HepG2 (cell line): Measurements from ENCODE around the gene EXOSC6.

Experiments
- POLR2AphosphoS5 ChIP-seq: IDR thresholded peaks from 2 replicates; pipeline ENCODE4 v1.6.1; 2012; ENCODE audit warnings: low read depth, low read length
- RBM39 ChIP-seq: fragments of 200-400 bp; formaldehyde crosslinking; IDR thresholded peaks from one replicate; pipeline ENCODE4 v1.6.1; 2018; ENCODE audit warnings: antibody characterized with exemption, mild to moderate bottlenecking, low read depth, low read length; ENCODE audit not compliant: poor library complexity, severe bottlenecking
- SAFB2 ChIP-seq: sonication (generic); formaldehyde crosslinking; IDR thresholded peaks from 2 replicates; pipeline ENCODE4 v1.5.1; 2020; ENCODE audit warnings: missing genetic modification reagents, low read depth, mild to moderate bottlenecking, borderline replicate concordance
- SNRNP70 ChIP-seq: fragments of 200-400 bp; formaldehyde crosslinking; IDR thresholded peaks from 2 replicates; pipeline ENCODE4 v1.6.1; 2017; ENCODE audit warnings: mild to moderate bottlenecking, low read depth, low read length, moderate library complexity
- SRF ChIP-seq: IDR thresholded peaks from 2 replicates; pipeline ENCODE4 v1.6.1; 2011; ENCODE audit warnings: mild to moderate bottlenecking, low read depth, low read length, moderate library complexity
- ZNF10 ChIP-seq: sonication (generic); formaldehyde crosslinking; IDR thresholded peaks from 2 replicates; pipeline ENCODE4 v1.4.0; 2020; ENCODE audit warnings: mild to moderate bottlenecking, low read depth, missing genetic modification reagents, borderline replicate concordance
- ZNF281 ChIP-seq: sonication (generic); formaldehyde crosslinking; IDR thresholded peaks from 2 replicates; pipeline ENCODE4 v1.4.0; 2020; ENCODE audit warnings: missing genetic modification reagents, borderline replicate concordance
- ZNF549 ChIP-seq: sonication (generic); formaldehyde crosslinking; IDR thresholded peaks from 2 replicates; pipeline ENCODE4 v1.5.0; 2020; ENCODE audit warnings: missing genetic modification reagents
- TF ChIP-seq, protein P1 (sequence below): sonication (generic); formaldehyde crosslinking; IDR thresholded peaks from 2 replicates; pipeline ENCODE4 v1.4.0; 2020; ENCODE audit warnings: missing genetic modification reagents, borderline replicate concordance
- TF ChIP-seq, protein P2 (sequence below): sonication (generic); formaldehyde crosslinking; IDR thresholded peaks from 2 replicates; pipeline ENCODE4 v1.5.0; 2020; ENCODE audit warnings: missing genetic modification reagents

DNA sequence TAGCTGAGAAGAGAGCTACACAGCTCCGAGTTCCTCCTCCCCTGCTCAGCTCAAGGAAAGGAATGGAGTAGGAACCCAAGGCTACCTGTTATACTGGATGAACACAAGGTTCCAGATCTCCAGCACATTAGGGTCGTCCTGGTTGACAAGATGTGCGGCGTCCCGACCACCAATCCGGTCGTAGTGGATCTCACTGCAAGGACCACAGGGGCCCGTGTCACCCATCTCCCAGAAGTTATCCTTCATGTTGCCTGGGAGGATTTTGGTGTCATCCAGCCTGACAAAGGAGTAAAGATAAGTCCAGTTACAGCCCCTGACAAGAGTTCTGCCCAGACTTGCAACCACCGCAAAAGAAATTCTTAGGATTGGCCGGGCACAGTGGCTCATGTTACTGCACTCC lies 20.0 kb upstream of the EXOSC6 start:
- TF ChIP-seq RBM39 (no peak), SRF (no peak), ZNF549 (no peak), ZNF10 (no peak), SNRNP70 (no peak), ZNF281 (no peak), POLR2AphosphoS5 (no peak), SAFB2 (CRISPR knock-in tag) (no peak)
- TF ChIP-seq, protein P1, sequence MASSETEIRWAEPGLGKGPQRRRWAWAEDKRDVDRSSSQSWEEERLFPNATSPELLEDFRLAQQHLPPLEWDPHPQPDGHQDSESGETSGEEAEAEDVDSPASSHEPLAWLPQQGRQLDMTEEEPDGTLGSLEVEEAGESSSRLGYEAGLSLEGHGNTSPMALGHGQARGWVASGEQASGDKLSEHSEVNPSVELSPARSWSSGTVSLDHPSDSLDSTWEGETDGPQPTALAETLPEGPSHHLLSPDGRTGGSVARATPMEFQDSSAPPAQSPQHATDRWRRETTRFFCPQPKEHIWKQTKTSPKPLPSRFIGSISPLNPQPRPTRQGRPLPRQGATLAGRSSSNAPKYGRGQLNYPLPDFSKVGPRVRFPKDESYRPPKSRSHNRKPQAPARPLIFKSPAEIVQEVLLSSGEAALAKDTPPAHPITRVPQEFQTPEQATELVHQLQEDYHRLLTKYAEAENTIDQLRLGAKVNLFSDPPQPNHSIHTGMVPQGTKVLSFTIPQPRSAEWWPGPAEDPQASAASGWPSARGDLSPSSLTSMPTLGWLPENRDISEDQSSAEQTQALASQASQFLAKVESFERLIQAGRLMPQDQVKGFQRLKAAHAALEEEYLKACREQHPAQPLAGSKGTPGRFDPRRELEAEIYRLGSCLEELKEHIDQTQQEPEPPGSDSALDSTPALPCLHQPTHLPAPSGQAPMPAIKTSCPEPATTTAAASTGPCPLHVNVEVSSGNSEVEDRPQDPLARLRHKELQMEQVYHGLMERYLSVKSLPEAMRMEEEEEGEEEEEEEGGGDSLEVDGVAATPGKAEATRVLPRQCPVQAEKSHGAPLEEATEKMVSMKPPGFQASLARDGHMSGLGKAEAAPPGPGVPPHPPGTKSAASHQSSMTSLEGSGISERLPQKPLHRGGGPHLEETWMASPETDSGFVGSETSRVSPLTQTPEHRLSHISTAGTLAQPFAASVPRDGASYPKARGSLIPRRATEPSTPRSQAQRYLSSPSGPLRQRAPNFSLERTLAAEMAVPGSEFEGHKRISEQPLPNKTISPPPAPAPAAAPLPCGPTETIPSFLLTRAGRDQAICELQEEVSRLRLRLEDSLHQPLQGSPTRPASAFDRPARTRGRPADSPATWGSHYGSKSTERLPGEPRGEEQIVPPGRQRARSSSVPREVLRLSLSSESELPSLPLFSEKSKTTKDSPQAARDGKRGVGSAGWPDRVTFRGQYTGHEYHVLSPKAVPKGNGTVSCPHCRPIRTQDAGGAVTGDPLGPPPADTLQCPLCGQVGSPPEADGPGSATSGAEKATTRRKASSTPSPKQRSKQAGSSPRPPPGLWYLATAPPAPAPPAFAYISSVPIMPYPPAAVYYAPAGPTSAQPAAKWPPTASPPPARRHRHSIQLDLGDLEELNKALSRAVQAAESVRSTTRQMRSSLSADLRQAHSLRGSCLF, result no peak
- TF ChIP-seq, protein P2, sequence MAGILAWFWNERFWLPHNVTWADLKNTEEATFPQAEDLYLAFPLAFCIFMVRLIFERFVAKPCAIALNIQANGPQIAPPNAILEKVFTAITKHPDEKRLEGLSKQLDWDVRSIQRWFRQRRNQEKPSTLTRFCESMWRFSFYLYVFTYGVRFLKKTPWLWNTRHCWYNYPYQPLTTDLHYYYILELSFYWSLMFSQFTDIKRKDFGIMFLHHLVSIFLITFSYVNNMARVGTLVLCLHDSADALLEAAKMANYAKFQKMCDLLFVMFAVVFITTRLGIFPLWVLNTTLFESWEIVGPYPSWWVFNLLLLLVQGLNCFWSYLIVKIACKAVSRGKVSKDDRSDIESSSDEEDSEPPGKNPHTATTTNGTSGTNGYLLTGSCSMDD (CRISPR knock-in tag), result no peak
